Germinal center (tissue), 1 donor: ENCODE results near the gene SEZ6.

Experiments used
- DNase-seq: peaks from one replicate; pipeline ENCODE4 v3.0.0; 2012; ENCODE audit warnings: mixed read lengths, low spot score

The SEZ6 gene

GRCh38 chr17:29037739-29038084 is 31.9 kb upstream of the SEZ6 start:
- no peak for DNase-seq

- DNase-seq, result no peak
Measured at GRCh38 chr17:29036584-29036983, 30.8 kb upstream of the SEZ6 start.

GRCh38 chr17:29034510-29034909 is 28.7 kb upstream of the SEZ6 start:
- no peak for DNase-seq

- no peak for DNase-seq
Measured at GRCh38 chr17:29032857-29033197, 27.0 kb upstream of the SEZ6 start.

GRCh38 chr17:29032013-29032856 is 26.4 kb upstream of the SEZ6 start:
- no peak for DNase-seq

- DNase-seq, result no peak
Measured at GRCh38 chr17:29031488-29031887, 25.7 kb upstream of the SEZ6 start.

GRCh38 chr17:29024316-29024952 is 18.6 kb upstream of the SEZ6 start:
- DNase-seq, result no peak

GRCh38 chr17:29022074-29022473 is 16.2 kb upstream of the SEZ6 start:
- no peak for DNase-seq

- DNase-seq, result no peak
Measured at GRCh38 chr17:29021226-29021625, 15.4 kb upstream of the SEZ6 start.

GRCh38 chr17:29020576-29020975 is 14.7 kb upstream of the SEZ6 start:
- no peak for DNase-seq

GRCh38 chr17:29019475-29020181 is 13.8 kb upstream of the SEZ6 start:
- no peak for DNase-seq

GRCh38 chr17:29018788-29019474 is 13.1 kb upstream of the SEZ6 start:
- no peak for DNase-seq

GRCh38 chr17:29016345-29017210 is 10.7 kb upstream of the SEZ6 start:
- DNase-seq, result no peak

- DNase-seq, result no peak
Measured at GRCh38 chr17:29014716-29015115, 8.9 kb upstream of the SEZ6 start.

GRCh38 chr17:29012535-29012934 is 6.7 kb upstream of the SEZ6 start:
- no peak for DNase-seq

GRCh38 chr17:29010586-29010985 is 4.8 kb upstream of the SEZ6 start:
- no peak for DNase-seq

GRCh38 chr17:29010129-29010528 is 4.3 kb upstream of the SEZ6 start:
- no peak for DNase-seq

- no peak for DNase-seq
Measured at GRCh38 chr17:29008591-29008990, 2.8 kb upstream of the SEZ6 start.

- DNase-seq, result no peak
Measured at GRCh38 chr17:29007860-29008455, 2.1 kb upstream of the SEZ6 start.

GRCh38 chr17:29007456-29007855 is 1.6 kb upstream of the SEZ6 start:
- no peak for DNase-seq

GRCh38 chr17:29004081-29004692 is 1.6 kb downstream of the SEZ6 start:
- DNase-seq, result no peak
